Neural cell (in vitro differentiated cells): ENCODE data around the gene GSE1. TPM values are rescaled to one million over a fixed set of nuclear protein-coding genes. Genes with fewer than 3 reads are reported as not detected.

Source experiments
- H2AFZ ChIP-seq: fragments of 200-600, 300-800 bp; sonication (generic), shearing (Covaris generic); 2 replicates; pipeline ENCODE4 v1.6.0; 2014; ENCODE audit warnings: low read depth, mild to moderate bottlenecking, antibody characterized with exemption, low read length, moderate library complexity
- H3F3A ChIP-seq: fragments of 200-600 bp; shearing (Covaris generic); 2 replicates; pipeline ENCODE4 v1.6.1; 2016; ENCODE audit warnings: mild to moderate bottlenecking, moderate library complexity, mixed read lengths, antibody characterized with exemption, low read length; ENCODE audit not compliant: insufficient read depth, poor library complexity, severe bottlenecking
- H3K27ac ChIP-seq: fragments of 200-600, 300-800 bp; sonication (generic), shearing (Covaris generic); 2 replicates; pipeline ENCODE4 v1.5.1; 2014; ENCODE audit warnings: mild to moderate bottlenecking, low read length, moderate library complexity
- H3K27me3 ChIP-seq: fragments of 300-800, 200-600 bp; sonication (generic), shearing (Covaris generic); 2 replicates; pipeline ENCODE4 v1.6.0; 2014; ENCODE audit warnings: mild to moderate bottlenecking, low read depth, low read length, moderate library complexity; ENCODE audit not compliant: insufficient read depth
- H3K36me3 ChIP-seq: fragments of 300-800, 200-600 bp; sonication (generic), shearing (Covaris generic); 2 replicates; pipeline ENCODE4 v1.5.1; 2014; ENCODE audit warnings: mild to moderate bottlenecking, antibody characterized with exemption, low read length, moderate library complexity; ENCODE audit not compliant: insufficient read depth
- H3K4me2 ChIP-seq: fragments of 300-800, 200-600 bp; sonication (generic), shearing (Covaris generic); 2 replicates; pipeline ENCODE4 v1.6.0; 2014; ENCODE audit warnings: mild to moderate bottlenecking, low read length
- H3K4me3 ChIP-seq: fragments of 300-800, 200-600 bp; sonication (generic), shearing (Covaris generic); 2 replicates; pipeline ENCODE4 v1.5.1; 2014; ENCODE audit warnings: mild to moderate bottlenecking, low read length, moderate library complexity
- H3K79me2 ChIP-seq: fragments of 200-600 bp; shearing (Covaris generic); replicated peaks from 2 replicates; pipeline ENCODE4 v1.6.0; 2014; ENCODE audit warnings: mild to moderate bottlenecking, low read length, moderate library complexity; ENCODE audit not compliant: insufficient read depth
- H3K9ac ChIP-seq: fragments of 300-800, 200-600 bp; sonication (generic), shearing (Covaris generic); 2 replicates; pipeline ENCODE4 v1.6.1; 2016; ENCODE audit warnings: mild to moderate bottlenecking, low read length, mixed read lengths
- H3K9me2 ChIP-seq: fragments of 200-600 bp; shearing (Covaris generic); 2 replicates; pipeline ENCODE4 v1.6.1; 2016; ENCODE audit warnings: mild to moderate bottlenecking, low read length, mixed read lengths; ENCODE audit not compliant: insufficient read depth
- H3K9me3 ChIP-seq: fragments of 200-600, 300-800 bp; sonication (generic), shearing (Covaris generic); 2 replicates; pipeline ENCODE4 v1.6.1; 2016; ENCODE audit warnings: mild to moderate bottlenecking, mixed run types, low read length, moderate library complexity, mixed read lengths
- H4K20me1 ChIP-seq: fragments of 200-600 bp; shearing (Covaris generic); 2 replicates; pipeline ENCODE4 v1.6.1; 2016; ENCODE audit warnings: mild to moderate bottlenecking, mixed run types; ENCODE audit not compliant: insufficient read depth
- CTCF ChIP-seq: fragments of 450-650 bp; IDR thresholded peaks from 2 replicates; pipeline ENCODE4 v1.5.1; 2014; ENCODE audit warnings: antibody characterized with exemption, mild to moderate bottlenecking, moderate library complexity; ENCODE audit not compliant: poor library complexity, severe bottlenecking
- EP300 ChIP-seq: fragments of 450-650 bp; conservative IDR thresholded peaks from 2 replicates; pipeline ENCODE4 v1.6.1; 2014; ENCODE audit warnings: antibody characterized with exemption, mild to moderate bottlenecking, moderate library complexity; ENCODE audit not compliant: poor library complexity, severe bottlenecking
- EZH2 ChIP-seq: fragments of 200-600, 300-800 bp; shearing (Covaris generic), sonication (generic); IDR thresholded peaks from 2 replicates; pipeline ENCODE4 v1.6.1; 2014; ENCODE audit warnings: antibody characterized with exemption, low read length, borderline replicate concordance, mild to moderate bottlenecking; ENCODE audit not compliant: insufficient read depth, poor library complexity, severe bottlenecking
- MXI1 ChIP-seq: fragments of 450-650 bp; conservative IDR thresholded peaks from 2 replicates; pipeline ENCODE4 v1.6.1; 2014; ENCODE audit warnings: antibody characterized with exemption, mild to moderate bottlenecking; ENCODE audit not compliant: poor library complexity, severe bottlenecking
- POLR2AphosphoS5 ChIP-seq: IDR thresholded peaks from 2 replicates; pipeline ENCODE4 v1.6.1; 2012
- RAD21 ChIP-seq: fragments of 450-650 bp; conservative IDR thresholded peaks from 2 replicates; pipeline ENCODE4 v1.6.1; 2014; ENCODE audit warnings: antibody characterized with exemption, mild to moderate bottlenecking, moderate library complexity
- REST ChIP-seq: IDR thresholded peaks from 2 replicates; pipeline ENCODE4 v1.6.1; 2012; ENCODE audit warnings: borderline replicate concordance
- SMC3 ChIP-seq: fragments of 450-650 bp; conservative IDR thresholded peaks from 2 replicates; pipeline ENCODE4 v1.6.1; 2014; ENCODE audit warnings: antibody characterized with exemption, mild to moderate bottlenecking, moderate library complexity; ENCODE audit not compliant: poor library complexity
- TAF1 ChIP-seq: IDR thresholded peaks from 2 replicates; pipeline ENCODE4 v1.6.1; 2012; ENCODE audit warnings: low read depth
- polyA plus RNA-seq: library from polyadenylated mRNA; depleted of rRNA; stranded (reverse); fragments of >200 nt; gene quantifications from 2 replicates; pipeline ENCODE4 v1.2.3, GENCODE V29; 2014

The GSE1 gene
- polyA plus RNA-seq, 1 donor from 2014 or later = 35.6 TPM

GRCh38 chr16:85575920-85576319 lies 37.2 kb upstream of the GSE1 start:
- H3K27ac ChIP-seq = peak overlapping the region; percentile 44
- peaks cover 100% of the 10 kb centered on the region for H3K79me2 ChIP-seq
- peak overlapping the region; percentile 16 for H3K4me2 ChIP-seq
- no peak for TF ChIP-seq EZH2
- TF ChIP-seq POLR2AphosphoS5 = no peak
- no peak for TF ChIP-seq MXI1
- no peak for TF ChIP-seq EP300
- no peak for TF ChIP-seq REST
- no peak for TF ChIP-seq CTCF
- no peak for TF ChIP-seq TAF1
- no peak for TF ChIP-seq SMC3
- TF ChIP-seq RAD21 = no peak
- peaks cover 16% of the 10 kb centered on the region for H4K20me1 ChIP-seq
- no peaks in the 10 kb centered on the region for H3K36me3 ChIP-seq
- peak overlapping the region; percentile 60 for H3K9ac ChIP-seq
- H3K9me3 ChIP-seq = no peaks in the 10 kb centered on the region
- H3K27me3 ChIP-seq = no peaks in the 10 kb centered on the region
- H3K9me2 ChIP-seq = no peaks in the 10 kb centered on the region
- H3F3A ChIP-seq = no peaks in the 10 kb centered on the region
- peak overlapping the region; percentile 59 for H3K4me3 ChIP-seq
- H2AFZ ChIP-seq = no peak overlapping the region

- no peaks in the 10 kb centered on the region for H3K9me2 ChIP-seq
- H3K4me3 ChIP-seq = no peak overlapping the region
- H3K27ac ChIP-seq = no peak overlapping the region
- H3K4me2 ChIP-seq = no peak overlapping the region
- no peaks in the 10 kb centered on the region for H3K27me3 ChIP-seq
- no peaks in the 10 kb centered on the region for H3K9me3 ChIP-seq
- H2AFZ ChIP-seq = no peak overlapping the region
- H3K9ac ChIP-seq = no peak overlapping the region
- no peak for TF ChIP-seq SMC3
- no peaks in the 10 kb centered on the region for H3K36me3 ChIP-seq
- peaks cover 100% of the 10 kb centered on the region for H3K79me2 ChIP-seq
- peaks cover 16% of the 10 kb centered on the region for H4K20me1 ChIP-seq
- H3F3A ChIP-seq = peaks cover 1% of the 10 kb centered on the region
Observed at GRCh38 chr16:85576944-85577343, 36.2 kb upstream of the GSE1 start.
